ENCODE results near the gene SLC5A1.

The SLC5A1 gene

DNA sequence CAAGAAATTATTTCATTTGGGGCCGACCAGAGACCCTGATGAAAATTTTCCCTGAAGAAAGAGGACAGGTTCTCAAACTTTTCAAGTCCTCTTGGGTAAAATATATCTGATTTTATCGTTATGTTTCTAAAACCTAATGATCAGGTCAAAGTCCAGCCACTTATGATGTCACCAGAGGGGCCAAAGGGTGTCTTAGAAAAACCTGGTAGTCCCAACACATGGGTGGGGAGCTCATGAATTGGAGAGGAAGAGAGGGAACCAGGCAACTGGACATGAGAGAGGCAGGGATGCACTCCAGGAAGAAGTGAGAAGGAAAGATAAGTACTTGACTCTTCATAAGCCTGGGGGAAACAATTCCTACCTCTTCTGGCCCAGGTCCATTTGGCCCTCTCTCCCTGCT is 9.2 kb downstream of the SLC5A1 start:
- DNase-seq: no peak

DNA sequence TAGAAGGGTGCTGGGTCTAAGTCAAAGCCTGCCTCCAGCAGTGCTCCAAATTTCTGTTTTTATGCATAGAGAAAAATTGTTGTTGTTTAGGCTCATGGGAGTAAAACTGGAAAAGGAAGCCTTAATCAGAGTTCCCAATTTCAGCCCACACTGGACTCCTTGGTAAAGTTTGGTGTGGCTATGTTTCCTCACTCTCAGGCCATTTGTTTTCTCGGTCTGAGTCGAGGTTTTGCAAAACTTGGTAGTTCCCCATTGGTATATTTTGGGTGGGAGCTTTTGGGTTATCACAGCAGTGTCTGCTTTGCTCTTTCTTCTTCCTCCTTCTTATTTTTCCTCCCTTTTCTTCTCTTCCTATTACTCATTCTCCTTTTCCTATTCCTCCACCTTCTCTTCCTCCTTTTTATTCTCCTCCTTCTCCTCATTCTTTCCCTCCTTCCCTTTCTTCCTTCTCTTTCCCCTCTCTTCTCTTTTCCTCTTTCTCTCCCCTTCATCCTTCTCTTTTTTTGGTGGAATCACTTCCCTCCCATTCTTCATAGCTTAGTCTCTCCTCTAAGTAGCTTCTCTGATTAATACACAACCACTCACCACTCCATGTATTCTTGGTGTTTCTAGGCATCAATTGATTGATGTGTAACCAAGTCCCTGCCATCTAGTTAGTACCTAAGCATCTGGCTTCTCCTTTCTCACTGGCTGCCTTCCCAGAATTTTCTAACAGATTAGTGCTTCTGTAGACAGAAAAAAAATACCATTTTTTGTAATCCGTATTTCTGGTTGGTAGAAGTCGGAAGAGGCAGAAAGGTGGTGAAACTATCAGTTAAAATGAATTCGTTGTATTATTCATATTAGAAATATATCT is 10.1 kb downstream of the SLC5A1 start:
- no peak for DNase-seq

DNA sequence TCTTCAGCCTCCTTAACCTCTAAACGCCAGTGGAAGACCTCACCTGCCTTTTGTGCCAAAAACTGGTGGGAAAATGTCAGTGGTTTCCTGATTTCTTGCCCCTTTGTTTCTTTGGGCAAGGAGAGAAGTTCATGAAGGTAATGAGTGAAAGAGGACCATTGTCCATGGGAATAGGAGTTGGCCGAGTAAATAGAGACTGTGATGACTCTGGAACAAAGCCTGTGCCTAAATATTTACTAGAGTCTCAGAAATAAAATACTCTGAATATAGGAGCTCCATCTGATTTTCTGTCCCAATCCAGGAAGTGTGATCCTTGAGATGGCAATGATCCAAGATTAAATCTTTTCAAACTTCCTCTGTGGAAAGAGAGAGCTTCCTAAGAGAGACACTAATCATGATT is 12.0 kb downstream of the SLC5A1 start:
- no peak for DNase-seq

DNA sequence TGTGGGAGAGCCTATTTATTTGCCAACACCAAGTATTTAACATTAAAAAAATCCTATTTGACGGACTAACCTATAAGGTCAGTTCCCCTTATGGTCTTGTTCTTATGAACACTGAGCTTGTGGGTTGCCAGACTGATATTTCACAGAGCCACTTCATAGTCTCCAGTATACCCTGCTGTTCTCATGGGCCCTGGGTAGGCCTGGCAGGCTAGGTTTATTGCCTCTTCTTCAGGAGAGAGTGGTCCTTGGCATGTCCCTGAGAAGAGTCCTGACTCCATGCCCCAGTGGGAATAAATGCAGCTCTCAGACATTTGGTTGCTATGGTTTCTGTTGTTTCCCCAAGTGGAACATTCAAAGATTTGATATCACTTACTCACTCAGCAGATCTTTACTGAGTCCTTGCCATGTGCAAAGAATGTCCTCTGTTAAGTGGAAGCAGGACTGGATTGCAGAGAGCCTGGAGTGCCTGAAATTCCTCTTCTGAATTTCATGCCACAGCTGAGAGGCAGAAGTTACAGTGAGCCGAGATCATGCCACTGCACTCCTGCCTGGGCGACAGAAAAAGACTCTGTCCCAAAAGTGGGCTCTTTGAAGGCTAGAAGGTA is 15.7 kb downstream of the SLC5A1 start:
- DNase-seq: peak; percentile 27

DNA sequence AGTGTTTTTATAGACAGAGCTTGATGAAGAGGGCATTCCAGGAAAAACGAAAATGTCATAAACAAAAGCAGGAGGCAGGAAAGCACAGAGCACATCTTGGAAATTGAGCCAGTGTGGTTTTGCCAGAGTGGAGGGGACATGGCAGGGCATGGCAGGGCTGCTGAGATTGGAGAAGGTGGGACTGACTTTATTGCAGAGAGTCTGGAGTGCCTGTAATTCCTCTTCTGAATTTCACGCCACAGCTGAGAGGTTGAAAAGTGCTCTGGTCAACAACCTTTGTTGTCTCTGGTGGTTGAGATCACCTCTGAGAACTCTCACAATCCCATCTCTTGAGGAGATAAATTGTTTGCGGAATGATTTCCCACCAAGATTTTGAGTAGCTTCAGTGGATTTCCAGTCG is 16.4 kb downstream of the SLC5A1 start:
- no peak for DNase-seq

- DNase-seq: no peak
Observed at GRCh38 chr22:32063701-32064100, 20.6 kb downstream of the SLC5A1 start.

GRCh38 chr22:32066820-32067219 is 23.8 kb downstream of the SLC5A1 start:
- DNase-seq: no peak

- DNase-seq: no peak
Observed at GRCh38 chr22:32067613-32068012, 24.6 kb downstream of the SLC5A1 start.

DNA sequence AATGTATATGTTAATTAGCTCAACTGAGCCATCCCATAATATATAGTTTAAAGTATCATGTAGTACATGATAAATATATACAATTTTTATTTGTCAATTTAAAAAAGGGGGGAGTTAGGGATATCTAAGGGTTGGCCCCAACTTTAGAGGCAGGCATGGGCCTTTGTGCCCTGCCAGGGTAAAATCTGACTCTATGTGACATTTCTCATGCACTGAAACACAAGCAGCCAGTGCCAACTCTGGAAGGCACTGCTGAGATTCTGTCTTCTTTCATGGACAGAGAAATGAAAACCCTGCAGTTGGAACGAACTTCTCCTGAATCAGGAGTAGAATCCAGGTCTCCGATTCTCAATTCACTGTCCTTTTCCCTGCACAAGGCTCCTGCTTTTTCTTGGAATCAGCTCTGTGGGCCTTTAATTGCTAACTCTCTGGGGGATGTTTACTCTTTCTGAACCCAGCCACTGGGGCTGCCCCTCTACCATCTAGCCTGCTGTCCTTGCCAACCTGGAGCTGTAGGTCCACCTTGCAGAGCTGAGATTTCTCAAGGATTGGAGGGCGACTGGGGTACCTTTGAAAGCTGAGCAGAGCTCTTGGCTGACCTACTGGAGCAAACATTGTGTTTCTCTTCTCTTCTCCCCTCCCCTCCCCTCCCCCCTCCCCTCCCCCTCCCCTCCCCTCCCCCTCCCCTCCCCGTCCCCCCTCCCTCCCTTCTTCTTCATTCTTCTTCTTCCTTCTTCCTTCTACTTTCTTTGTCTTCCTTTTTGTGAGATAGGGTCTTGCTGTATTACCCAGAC is 26.7 kb downstream of the SLC5A1 start:
- DNase-seq: no peak

DNA sequence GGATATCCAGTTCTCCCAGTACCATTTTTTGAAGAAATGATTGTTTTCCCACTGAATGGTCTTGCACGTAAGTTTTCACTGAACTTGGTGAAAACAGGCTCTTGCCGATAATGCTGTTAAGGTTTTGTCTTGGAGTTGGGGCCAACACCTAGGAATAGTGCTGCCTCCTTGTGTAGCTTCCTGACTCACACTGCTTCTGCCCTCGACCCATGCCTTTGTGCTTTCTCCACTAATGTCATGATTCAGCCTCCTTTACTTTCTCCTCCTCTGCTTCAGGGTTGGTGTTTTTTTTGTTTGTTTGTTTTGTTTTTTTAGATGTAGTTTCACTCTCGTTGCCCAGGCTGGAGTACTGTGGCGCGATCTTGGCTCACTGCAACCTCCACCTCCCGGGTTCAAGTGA is 30.2 kb downstream of the SLC5A1 start:
- no peak for DNase-seq

- no peak for DNase-seq
Observed at GRCh38 chr22:32073823-32074380, 30.8 kb downstream of the SLC5A1 start.

DNA sequence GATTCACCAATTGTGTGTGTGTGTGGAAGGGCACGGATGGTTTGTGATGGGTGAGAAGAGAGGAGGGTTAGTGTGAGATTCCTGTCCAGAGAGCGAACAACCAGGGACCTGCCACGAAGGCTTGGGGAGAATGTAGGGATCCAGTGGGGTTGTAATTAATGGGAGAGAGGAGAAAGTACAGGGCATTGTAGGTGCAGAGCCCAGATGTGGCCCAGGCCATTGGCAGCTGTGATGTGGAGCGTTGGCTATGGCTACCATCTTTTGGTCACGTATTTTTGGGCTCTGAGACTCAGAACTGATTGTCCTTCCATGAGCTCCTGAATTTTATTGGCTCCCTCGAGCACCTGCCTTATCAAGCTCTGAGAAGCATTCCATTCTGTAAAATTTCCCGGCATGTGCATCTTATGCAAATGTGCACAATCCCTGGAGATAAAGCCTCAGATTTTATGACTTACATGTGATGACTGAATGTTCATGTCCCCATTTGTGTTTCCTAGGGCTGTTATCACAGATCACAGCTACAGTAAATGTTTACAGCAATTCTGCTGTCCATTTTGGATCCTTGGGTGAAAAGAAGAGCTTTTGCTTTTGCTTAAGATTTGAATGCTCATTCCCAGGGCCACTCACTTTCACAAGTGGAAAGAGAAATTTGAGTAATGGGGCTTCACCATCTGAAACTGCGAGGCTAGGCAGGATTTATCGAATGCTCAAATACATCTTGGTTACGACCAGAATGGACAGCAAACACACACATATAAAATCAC is 33.1 kb downstream of the SLC5A1 start:
- no peak for DNase-seq

- DNase-seq: peak; percentile 52
Observed at GRCh38 chr22:32076761-32077084, 33.7 kb downstream of the SLC5A1 start.

DNA sequence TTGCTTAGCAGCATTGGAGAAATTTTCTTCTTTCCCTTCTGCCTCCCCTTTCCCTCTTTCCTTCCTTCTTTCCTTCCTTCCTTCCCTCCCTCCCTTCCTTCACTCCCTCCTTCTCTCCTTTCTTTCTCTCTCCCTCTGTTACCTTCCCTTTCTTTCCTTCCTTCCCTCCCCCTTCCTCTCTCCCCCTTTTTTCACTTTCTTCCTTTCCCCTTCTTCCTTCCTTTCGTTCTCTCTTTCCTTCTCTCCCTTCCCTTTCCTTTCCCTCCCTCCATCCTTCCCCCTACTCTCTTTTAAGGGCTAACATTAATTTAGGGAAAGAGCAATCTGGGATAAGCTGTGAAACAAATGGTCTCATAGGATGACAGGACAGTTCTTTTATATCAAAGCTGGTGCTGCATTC is 34.1 kb downstream of the SLC5A1 start:
- DNase-seq: no peak

DNA sequence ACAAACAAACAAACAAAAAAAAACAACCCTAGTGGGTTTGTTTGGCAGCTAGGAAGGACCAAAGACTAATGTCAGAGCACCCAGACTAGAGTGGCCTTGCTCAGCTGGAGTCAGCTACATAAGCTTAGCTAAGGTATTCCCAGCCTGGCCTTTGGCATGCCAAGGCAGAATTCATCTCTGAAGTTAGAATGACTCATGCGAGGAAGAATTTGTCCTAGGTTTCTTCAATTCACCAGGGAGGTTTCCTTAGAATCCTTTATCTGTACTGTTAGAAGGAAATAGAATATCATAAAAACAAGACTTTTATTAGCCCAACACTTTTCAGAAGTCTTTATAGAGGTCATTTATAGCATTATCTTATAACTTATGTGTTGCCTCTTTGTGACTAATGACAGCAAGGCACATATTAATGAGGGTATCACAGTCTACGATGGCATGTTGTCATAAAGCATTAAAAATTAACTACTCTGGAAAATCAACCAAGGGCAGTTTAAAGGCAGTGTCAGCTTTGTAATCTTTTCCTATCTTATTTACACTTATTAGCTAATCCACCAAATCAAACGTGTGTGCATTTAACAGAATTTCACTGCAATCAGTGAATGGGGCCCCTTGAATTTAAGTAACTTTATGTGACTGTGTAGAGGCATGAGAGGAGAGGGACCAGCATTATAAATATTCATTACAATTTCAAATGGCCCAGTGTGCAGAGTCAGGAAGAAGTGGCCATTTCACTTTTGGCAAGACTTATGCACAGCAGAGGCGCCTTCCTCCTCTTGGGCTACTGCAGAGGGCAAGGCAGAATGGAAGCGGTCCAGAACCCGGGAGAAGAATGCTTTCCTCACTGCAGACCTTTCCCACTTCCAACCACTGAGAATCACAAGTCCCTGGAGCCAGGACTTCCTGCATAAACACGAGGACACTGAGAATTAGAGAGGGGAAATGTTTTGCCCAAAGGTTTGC is 36.3 kb downstream of the SLC5A1 start:
- DNase-seq: no peak

GRCh38 chr22:32080904-32081303 is 37.8 kb downstream of the SLC5A1 start:
- peak; percentile 31 for DNase-seq

GRCh38 chr22:32082331-32082730 is 39.3 kb downstream of the SLC5A1 start:
- DNase-seq: no peak

GRCh38 chr22:32083000-32083399 is 39.9 kb downstream of the SLC5A1 start:
- DNase-seq: no peak

DNA sequence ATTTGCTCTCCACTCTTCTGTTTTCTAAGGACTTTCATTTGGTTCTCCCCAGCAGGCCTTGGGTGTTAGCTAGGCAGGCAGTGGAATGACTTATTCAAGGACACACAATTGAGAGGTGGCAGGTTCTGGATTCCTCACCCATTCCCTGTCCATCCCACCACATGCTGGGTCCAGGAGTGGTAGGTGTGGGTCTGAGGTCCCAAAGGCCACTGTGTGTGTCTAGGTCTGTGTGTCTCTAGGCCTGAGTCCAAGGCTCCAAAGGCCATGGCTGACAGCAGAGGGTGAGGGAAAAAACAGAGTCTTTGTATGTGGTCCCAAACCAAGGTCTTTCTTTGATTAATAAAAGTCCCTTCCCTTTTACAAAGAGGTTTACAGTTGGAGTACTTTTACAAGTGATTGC is 40.8 kb downstream of the SLC5A1 start:
- no peak for DNase-seq

- no peak for DNase-seq
Observed at GRCh38 chr22:32088084-32088483, 45.0 kb downstream of the SLC5A1 start.

DNA sequence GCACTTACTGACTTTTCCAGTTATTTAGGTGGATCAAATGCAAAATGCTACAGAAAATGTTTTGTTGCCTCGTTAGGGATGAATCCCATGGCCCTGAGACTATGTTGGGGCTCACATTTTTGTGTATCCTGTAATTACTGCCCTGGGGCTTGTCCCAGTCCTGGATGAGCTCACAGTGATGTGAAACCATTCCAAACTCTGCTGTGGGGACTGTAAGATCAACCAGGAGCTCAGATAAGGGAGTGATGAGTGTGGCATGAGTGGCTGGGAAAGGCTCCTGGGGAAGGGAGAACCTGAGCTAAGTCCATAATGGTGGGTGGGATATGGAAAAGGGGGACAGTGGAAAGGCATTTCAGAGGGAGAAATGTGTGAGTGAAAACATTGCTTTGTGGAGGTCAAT is 54.0 kb downstream of the SLC5A1 start:
- no peak for DNase-seq

Data from eye (tissue), 1 donor.